K562 (cell line): ENCODE measurements around the gene DOLPP1. TPM values are rescaled to one million over a fixed set of nuclear protein-coding genes. Genes with fewer than 3 reads are reported as not detected.
A peak's percentile ranks its signal among the peaks of the same experiment; 100 is the strongest.

ENCODE experiments used
- BDP1 ChIP-seq: IDR thresholded peaks from 3 replicates; pipeline ENCODE4 v1.6.1; 2011; ENCODE audit not compliant: insufficient read length, insufficient read depth
- HDAC2 ChIP-seq: fragments of 450-650 bp; IDR thresholded peaks from 2 replicates; pipeline ENCODE4 v1.6.1; 2016; ENCODE audit warnings: mild to moderate bottlenecking
- HOXB6 ChIP-seq: fragments of 250-450 bp; sonication (Bioruptor Pico); IDR thresholded peaks from 2 replicates; pipeline ENCODE4 v1.5.1; 2022; ENCODE audit warnings: mild to moderate bottlenecking, borderline replicate concordance
- ILK ChIP-seq: fragments of 450-650 bp; IDR thresholded peaks from 2 replicates; pipeline ENCODE4 v1.6.1; 2016; ENCODE audit warnings: missing genetic modification characterization, low read depth, mild to moderate bottlenecking, missing compliant biosample characterization, moderate library complexity, borderline replicate concordance
- JUNB ChIP-seq: fragments of 450-650 bp; formaldehyde crosslinking; conservative IDR thresholded peaks from 2 replicates; pipeline ENCODE4 v1.4.0; 2020; ENCODE audit warnings: mild to moderate bottlenecking
- KDM4B ChIP-seq, 2 experiments: fragments of 450-650 bp in 1 of 2; sonication (generic) in 1 of 2; IDR thresholded peaks; 2 replicates each; pipeline ENCODE4 v1.6.1; 2016 to 2017; ENCODE audit warnings: borderline replicate concordance in 2 of 2, antibody characterized with exemption in 1 of 2, low read depth in 1 of 2, mild to moderate bottlenecking in 1 of 2
- KLF6 ChIP-seq: fragments of 250-450 bp; sonication (Bioruptor Pico); IDR thresholded peaks from 2 replicates; pipeline ENCODE4 v1.4.0; 2020; ENCODE audit warnings: mild to moderate bottlenecking, moderate library complexity, borderline replicate concordance
- MTA3 ChIP-seq: fragments of 450-650 bp; formaldehyde crosslinking; IDR thresholded peaks from 2 replicates; pipeline ENCODE4 v1.6.1; 2017; ENCODE audit warnings: mild to moderate bottlenecking, borderline replicate concordance
- SREBF1 ChIP-seq: fragments of 150-350 bp; IDR thresholded peaks from 2 replicates; pipeline ENCODE4 v1.6.1; 2014; ENCODE audit warnings: antibody characterized with exemption, low read depth, low read length, borderline replicate concordance
- TAF7 ChIP-seq: fragments of 450-650 bp; IDR thresholded peaks from 2 replicates; pipeline ENCODE4 v1.6.1; 2016; ENCODE audit warnings: missing genetic modification characterization, missing compliant biosample characterization
- YBX1 ChIP-seq: fragments of 450-650 bp; IDR thresholded peaks from 2 replicates; pipeline ENCODE4 v1.7.1; 2016; ENCODE audit warnings: mild to moderate bottlenecking
- ZKSCAN1 ChIP-seq: fragments of 150-350 bp; IDR thresholded peaks from 2 replicates; pipeline ENCODE4 v1.6.1; 2016; ENCODE audit warnings: low read depth, low read length
- ZNF184 ChIP-seq: sonication (generic); formaldehyde crosslinking; IDR thresholded peaks from 2 replicates; pipeline ENCODE4 v1.5.0; 2020; ENCODE audit warnings: missing genetic modification reagents
- ZNF197 ChIP-seq: fragments of 200-800 bp; sonication (Bioruptor generic); IDR thresholded peaks from 2 replicates; pipeline ENCODE4 v1.6.1; 2016; ENCODE audit warnings: low read depth, missing genetic modification characterization, missing compliant biosample characterization
- ZNF232 ChIP-seq: sonication (generic); formaldehyde crosslinking; IDR thresholded peaks from 2 replicates; pipeline ENCODE4 v1.8.0; 2022; ENCODE audit warnings: mild to moderate bottlenecking, missing genetic modification reagents
- ZNF24 ChIP-seq: fragments of 450-650 bp; IDR thresholded peaks from 2 replicates; pipeline ENCODE4 v1.6.1; 2016
- ZNF263 ChIP-seq: sonication (generic); formaldehyde crosslinking; IDR thresholded peaks from 2 replicates; pipeline ENCODE4 v1.8.0; 2022; ENCODE audit warnings: mild to moderate bottlenecking, missing genetic modification reagents, borderline replicate concordance
- polyA plus RNA-seq, 8 experiments: library from polyadenylated mRNA; depleted of rRNA in 4 of 8; stranded (reverse) in 5 of 8; unstranded in 3 of 8; fragments of >200 nt; fragmentation: Nextera tagmentation in 2 of 8; fragmentation: Illumina TruSeq in 1 of 8; extraction: Ambion mirVana in 2 of 8; extraction: Trizol in 1 of 8; gene quantifications; 2 replicates each; pipeline versions ENCODE4 v1.2.1 to v1.2.3, GENCODE V29; 2011 to 2014; ENCODE audit warnings: inconsistent platforms in 1 of 8, missing spikeins in 1 of 8
- total RNA-seq, 7 experiments: library from RNA; depleted of rRNA in 6 of 7; stranded (reverse); fragments of >200 nt in 6 of 7; fragmentation: Illumina TruSeq in 2 of 7; extraction: Trizol in 2 of 7; gene quantifications; 2 replicates each; pipeline versions ENCODE4 v1.2.1 to v1.2.3, GENCODE V29; 2011 to 2021; ENCODE audit warnings: low replicate concordance in 1 of 7
- TF ChIP-seq, protein P1 (sequence below): sonication (generic); formaldehyde crosslinking; IDR thresholded peaks from 2 replicates; pipeline ENCODE4 v1.8.0; 2023; ENCODE audit warnings: mild to moderate bottlenecking, missing genetic modification reagents
- TF ChIP-seq, protein P2 (sequence below): fragments of 450-650 bp; conservative IDR thresholded peaks from 2 replicates; pipeline ENCODE4 v1.6.1; 2016; ENCODE audit warnings: missing genetic modification characterization, low read depth, mild to moderate bottlenecking, missing compliant biosample characterization, moderate library complexity
- TF ChIP-seq, protein P3 (sequence below): sonication (generic); formaldehyde crosslinking; IDR thresholded peaks from 2 replicates; pipeline ENCODE4 v1.8.1; 2023; ENCODE audit warnings: mild to moderate bottlenecking, missing genetic modification reagents, moderate library complexity
- TF ChIP-seq, protein P4 (sequence below): sonication (generic); formaldehyde crosslinking; IDR thresholded peaks from 2 replicates; pipeline ENCODE4 v1.8.1; 2022; ENCODE audit warnings: missing genetic modification reagents

The DOLPP1 gene
- total and polyA plus RNA-seq, 9 of the 15 experiments (the other 6 are each of a cell fraction or from before 2014, with no cell fraction given), result 3.0 to 39.8 (median 30.5) TPM

DNA sequence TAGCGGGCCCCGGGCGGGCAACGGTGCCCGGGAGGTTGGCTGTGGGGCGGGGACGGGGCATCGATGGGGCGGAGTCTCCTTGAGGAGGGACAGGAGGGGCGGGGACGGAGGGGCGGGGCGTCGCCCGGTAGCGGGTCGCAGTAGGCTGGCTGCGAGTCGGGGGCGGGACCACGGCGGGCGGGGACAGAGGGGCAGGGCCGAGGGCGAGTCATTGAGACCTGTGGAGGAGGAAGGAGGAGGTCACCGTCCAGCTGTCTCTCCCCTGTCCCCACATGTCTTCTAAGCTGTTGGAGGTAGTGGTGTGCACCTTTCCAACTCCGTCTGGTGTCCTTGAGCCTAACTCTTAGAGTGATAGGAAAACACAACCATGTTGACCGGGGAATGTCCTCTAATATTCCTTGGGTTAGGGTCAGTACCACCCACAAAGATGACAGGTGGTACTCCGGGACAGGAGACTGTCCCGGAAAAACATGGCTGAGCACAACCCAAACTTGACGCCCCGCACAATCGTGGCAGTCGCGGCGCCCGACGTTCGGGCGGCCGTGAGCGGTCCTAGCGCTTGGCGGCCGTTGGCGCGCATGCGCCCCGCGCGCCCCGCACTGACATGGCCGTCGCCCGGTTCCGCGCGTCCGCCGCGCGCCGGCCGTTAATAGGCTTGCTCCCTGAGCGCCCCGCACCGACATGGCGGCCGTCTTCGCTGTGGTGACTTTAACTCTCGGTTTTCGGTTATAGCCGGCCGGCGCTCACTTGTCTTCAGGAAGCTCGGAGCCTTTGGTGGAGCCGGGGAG, 30.0 kb downstream of the DOLPP1 start, which contains the start of the genes CRAT and PTPA (continued):
- TF ChIP-seq, protein P1, sequence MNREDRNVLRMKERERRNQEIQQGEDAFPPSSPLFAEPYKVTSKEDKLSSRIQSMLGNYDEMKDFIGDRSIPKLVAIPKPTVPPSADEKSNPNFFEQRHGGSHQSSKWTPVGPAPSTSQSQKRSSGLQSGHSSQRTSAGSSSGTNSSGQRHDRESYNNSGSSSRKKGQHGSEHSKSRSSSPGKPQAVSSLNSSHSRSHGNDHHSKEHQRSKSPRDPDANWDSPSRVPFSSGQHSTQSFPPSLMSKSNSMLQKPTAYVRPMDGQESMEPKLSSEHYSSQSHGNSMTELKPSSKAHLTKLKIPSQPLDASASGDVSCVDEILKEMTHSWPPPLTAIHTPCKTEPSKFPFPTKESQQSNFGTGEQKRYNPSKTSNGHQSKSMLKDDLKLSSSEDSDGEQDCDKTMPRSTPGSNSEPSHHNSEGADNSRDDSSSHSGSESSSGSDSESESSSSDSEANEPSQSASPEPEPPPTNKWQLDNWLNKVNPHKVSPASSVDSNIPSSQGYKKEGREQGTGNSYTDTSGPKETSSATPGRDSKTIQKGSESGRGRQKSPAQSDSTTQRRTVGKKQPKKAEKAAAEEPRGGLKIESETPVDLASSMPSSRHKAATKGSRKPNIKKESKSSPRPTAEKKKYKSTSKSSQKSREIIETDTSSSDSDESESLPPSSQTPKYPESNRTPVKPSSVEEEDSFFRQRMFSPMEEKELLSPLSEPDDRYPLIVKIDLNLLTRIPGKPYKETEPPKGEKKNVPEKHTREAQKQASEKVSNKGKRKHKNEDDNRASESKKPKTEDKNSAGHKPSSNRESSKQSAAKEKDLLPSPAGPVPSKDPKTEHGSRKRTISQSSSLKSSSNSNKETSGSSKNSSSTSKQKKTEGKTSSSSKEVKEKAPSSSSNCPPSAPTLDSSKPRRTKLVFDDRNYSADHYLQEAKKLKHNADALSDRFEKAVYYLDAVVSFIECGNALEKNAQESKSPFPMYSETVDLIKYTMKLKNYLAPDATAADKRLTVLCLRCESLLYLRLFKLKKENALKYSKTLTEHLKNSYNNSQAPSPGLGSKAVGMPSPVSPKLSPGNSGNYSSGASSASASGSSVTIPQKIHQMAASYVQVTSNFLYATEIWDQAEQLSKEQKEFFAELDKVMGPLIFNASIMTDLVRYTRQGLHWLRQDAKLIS (CRISPR knock-in tag), result peak; percentile 77
- TF ChIP-seq ZNF263 (peak; percentile 39; the same call in 1 of the 2 replicates), KDM4B (IDR thresholded peaks at IDR 0.05; ENCODE audit: borderline replicate concordance in 2 of 2, low read depth in 1 of 2) (no peak), JUNB (CRISPR knock-in tag) (no peak), SREBF1 (no peak), KLF6 (no peak), ZNF197 (CRISPR knock-in tag) (0 out of 2 replicates have a peak, but pooled peaks have one; percentile 28), ZNF232 (CRISPR knock-in tag) (no peak), MTA3 (peak; percentile 80; the same call in 1 of the 2 replicates), HOXB6 (CRISPR knock-in tag) (no peak), ZNF24 (no peak), ILK (tag) (no peak), ZKSCAN1 (no peak), ZNF184 (peak; percentile 84), HDAC2 (peak; percentile 58; the same call in 1 of the 2 replicates), BDP1 (no peak), YBX1 (no peak), TAF7 (tag) (peak; percentile 95)
- TF ChIP-seq, protein P2, sequence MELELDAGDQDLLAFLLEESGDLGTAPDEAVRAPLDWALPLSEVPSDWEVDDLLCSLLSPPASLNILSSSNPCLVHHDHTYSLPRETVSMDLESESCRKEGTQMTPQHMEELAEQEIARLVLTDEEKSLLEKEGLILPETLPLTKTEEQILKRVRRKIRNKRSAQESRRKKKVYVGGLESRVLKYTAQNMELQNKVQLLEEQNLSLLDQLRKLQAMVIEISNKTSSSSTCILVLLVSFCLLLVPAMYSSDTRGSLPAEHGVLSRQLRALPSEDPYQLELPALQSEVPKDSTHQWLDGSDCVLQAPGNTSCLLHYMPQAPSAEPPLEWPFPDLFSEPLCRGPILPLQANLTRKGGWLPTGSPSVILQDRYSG (tag), result no peak
- TF ChIP-seq, protein P3, sequence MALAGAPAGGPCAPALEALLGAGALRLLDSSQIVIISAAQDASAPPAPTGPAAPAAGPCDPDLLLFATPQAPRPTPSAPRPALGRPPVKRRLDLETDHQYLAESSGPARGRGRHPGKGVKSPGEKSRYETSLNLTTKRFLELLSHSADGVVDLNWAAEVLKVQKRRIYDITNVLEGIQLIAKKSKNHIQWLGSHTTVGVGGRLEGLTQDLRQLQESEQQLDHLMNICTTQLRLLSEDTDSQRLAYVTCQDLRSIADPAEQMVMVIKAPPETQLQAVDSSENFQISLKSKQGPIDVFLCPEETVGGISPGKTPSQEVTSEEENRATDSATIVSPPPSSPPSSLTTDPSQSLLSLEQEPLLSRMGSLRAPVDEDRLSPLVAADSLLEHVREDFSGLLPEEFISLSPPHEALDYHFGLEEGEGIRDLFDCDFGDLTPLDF, result peak; percentile 67; the same call in 1 of the 2 replicates
- TF ChIP-seq, protein P4, sequence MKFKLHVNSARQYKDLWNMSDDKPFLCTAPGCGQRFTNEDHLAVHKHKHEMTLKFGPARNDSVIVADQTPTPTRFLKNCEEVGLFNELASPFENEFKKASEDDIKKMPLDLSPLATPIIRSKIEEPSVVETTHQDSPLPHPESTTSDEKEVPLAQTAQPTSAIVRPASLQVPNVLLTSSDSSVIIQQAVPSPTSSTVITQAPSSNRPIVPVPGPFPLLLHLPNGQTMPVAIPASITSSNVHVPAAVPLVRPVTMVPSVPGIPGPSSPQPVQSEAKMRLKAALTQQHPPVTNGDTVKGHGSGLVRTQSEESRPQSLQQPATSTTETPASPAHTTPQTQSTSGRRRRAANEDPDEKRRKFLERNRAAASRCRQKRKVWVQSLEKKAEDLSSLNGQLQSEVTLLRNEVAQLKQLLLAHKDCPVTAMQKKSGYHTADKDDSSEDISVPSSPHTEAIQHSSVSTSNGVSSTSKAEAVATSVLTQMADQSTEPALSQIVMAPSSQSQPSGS (CRISPR knock-in tag), result no peak
